ENCODE measurements around the gene C8B. TPM values are rescaled to one million over a fixed set of nuclear protein-coding genes. Genes with fewer than 3 reads are reported as not detected.

Gene C8B
- total and polyA plus RNA-seq, 2 experiments from 2014 or later, result not detected

DNA sequence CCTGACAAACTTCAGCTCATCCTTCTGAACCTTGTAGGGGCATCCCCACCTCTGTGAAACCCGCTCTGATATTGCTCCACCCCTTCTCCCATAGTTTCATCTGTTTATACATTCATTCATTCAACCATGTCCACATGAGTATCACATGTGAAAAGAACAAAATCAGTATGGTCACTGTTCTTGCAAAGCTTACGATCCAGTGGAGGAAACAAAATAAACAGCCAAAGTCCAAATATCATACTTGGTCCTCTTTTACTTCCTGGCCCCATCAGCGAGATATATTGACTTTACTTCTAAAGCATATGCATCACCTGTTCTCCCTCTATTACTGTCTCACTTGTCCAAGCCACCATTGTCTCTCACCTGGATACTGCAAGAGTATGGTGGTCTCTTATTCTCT lies 75.6 kb downstream of the C8B start (continued):
- TF ChIP-seq, protein P1, sequence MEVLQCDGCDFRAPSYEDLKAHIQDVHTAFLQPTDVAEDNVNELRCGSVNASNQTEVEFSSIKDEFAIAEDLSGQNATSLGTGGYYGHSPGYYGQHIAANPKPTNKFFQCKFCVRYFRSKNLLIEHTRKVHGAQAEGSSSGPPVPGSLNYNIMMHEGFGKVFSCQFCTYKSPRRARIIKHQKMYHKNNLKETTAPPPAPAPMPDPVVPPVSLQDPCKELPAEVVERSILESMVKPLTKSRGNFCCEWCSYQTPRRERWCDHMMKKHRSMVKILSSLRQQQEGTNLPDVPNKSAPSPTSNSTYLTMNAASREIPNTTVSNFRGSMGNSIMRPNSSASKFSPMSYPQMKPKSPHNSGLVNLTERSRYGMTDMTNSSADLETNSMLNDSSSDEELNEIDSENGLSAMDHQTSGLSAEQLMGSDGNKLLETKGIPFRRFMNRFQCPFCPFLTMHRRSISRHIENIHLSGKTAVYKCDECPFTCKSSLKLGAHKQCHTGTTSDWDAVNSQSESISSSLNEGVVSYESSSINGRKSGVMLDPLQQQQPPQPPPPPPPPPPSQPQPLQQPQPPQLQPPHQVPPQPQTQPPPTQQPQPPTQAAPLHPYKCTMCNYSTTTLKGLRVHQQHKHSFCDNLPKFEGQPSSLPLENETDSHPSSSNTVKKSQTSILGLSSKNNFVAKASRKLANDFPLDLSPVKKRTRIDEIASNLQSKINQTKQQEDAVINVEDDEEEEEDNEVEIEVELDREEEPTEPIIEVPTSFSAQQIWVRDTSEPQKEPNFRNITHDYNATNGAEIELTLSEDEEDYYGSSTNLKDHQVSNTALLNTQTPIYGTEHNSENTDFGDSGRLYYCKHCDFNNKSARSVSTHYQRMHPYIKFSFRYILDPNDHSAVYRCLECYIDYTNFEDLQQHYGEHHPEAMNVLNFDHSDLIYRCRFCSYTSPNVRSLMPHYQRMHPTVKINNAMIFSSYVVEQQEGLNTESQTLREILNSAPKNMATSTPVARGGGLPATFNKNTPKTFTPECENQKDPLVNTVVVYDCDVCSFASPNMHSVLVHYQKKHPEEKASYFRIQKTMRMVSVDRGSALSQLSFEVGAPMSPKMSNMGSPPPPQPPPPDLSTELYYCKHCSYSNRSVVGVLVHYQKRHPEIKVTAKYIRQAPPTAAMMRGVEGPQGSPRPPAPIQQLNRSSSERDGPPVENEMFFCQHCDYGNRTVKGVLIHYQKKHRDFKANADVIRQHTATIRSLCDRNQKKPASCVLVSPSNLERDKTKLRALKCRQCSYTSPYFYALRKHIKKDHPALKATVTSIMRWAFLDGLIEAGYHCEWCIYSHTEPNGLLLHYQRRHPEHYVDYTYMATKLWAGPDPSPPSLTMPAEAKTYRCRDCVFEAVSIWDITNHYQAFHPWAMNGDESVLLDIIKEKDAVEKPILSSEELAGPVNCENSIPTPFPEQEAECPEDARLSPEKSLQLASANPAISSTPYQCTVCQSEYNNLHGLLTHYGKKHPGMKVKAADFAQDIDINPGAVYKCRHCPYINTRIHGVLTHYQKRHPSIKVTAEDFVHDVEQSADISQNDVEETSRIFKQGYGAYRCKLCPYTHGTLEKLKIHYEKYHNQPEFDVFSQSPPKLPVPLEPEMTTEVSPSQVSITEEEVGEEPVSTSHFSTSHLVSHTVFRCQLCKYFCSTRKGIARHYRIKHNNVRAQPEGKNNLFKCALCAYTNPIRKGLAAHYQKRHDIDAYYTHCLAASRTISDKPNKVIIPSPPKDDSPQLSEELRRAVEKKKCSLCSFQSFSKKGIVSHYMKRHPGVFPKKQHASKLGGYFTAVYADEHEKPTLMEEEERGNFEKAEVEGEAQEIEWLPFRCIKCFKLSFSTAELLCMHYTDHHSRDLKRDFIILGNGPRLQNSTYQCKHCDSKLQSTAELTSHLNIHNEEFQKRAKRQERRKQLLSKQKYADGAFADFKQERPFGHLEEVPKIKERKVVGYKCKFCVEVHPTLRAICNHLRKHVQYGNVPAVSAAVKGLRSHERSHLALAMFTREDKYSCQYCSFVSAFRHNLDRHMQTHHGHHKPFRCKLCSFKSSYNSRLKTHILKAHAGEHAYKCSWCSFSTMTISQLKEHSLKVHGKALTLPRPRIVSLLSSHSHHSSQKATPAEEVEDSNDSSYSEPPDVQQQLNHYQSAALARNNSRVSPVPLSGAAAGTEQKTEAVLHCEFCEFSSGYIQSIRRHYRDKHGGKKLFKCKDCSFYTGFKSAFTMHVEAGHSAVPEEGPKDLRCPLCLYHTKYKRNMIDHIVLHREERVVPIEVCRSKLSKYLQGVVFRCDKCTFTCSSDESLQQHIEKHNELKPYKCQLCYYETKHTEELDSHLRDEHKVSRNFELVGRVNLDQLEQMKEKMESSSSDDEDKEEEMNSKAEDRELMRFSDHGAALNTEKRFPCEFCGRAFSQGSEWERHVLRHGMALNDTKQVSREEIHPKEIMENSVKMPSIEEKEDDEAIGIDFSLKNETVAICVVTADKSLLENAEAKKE (CRISPR knock-in tag; IDR thresholded peaks at IDR 0.05), result no peak
- no peak for TF ChIP-seq ZNF114 (CRISPR knock-in tag; IDR thresholded peaks at IDR 0.05)

GRCh38 chr1:56881417-56881816 lies 84.4 kb downstream of the C8B start:
- H3K4me1 Mint-ChIP-seq, result no peaks in the 10 kb centered on the region
- no peak overlapping the region for H3K4me3 ChIP-seq
- no peaks in the 10 kb centered on the region for H3K36me3 Mint-ChIP-seq (ENCODE audit: low read depth)
- H4K20me1 ChIP-seq (replicated peaks; ENCODE audit: insufficient read depth), result no peaks in the 10 kb centered on the region
- DNase-seq (ENCODE audit: low spot score) (no peak), ATAC-seq (no peak)
- H3K27ac ChIP-seq (ENCODE audit: low read depth), result no peak overlapping the region
- H3K27me3 Mint-ChIP-seq (ENCODE audit: insufficient read depth, low read depth, poor library complexity), result no peaks in the 10 kb centered on the region
- H3K9me2 ChIP-seq (ENCODE audit: insufficient read depth), result peaks cover 3% of the 10 kb centered on the region; the same call in 1 of the 2 replicates
- H3K27ac Mint-ChIP-seq, result no peak overlapping the region
- no peaks in the 10 kb centered on the region for H3K36me3 ChIP-seq (ENCODE audit: insufficient read depth)
- H3K4me1 ChIP-seq (ENCODE audit: insufficient read depth), result no peaks in the 10 kb centered on the region
- H3F3A ChIP-seq (replicated peaks; ENCODE audit: low read depth), result no peaks in the 10 kb centered on the region
- no peak overlapping the region for H3K4me3 Mint-ChIP-seq
- H3K4me2 ChIP-seq, result no peak overlapping the region
- no peaks in the 10 kb centered on the region for H3K79me2 ChIP-seq (replicated peaks; ENCODE audit: insufficient read depth)
- no peaks in the 10 kb centered on the region for H3K27me3 ChIP-seq (ENCODE audit: insufficient read depth)
- H3K9me3 Mint-ChIP-seq, result no peaks in the 10 kb centered on the region
- H2AFZ ChIP-seq, result no peak overlapping the region
- TF ChIP-seq CREB1 (CRISPR knock-in tag; IDR thresholded peaks at IDR 0.05; ENCODE audit: low read depth), result no peak
- no peak for TF ChIP-seq EZH2phosphoT487 (IDR thresholded peaks at IDR 0.05; ENCODE audit: unreplicated experiment)
- TF ChIP-seq, protein P2, sequence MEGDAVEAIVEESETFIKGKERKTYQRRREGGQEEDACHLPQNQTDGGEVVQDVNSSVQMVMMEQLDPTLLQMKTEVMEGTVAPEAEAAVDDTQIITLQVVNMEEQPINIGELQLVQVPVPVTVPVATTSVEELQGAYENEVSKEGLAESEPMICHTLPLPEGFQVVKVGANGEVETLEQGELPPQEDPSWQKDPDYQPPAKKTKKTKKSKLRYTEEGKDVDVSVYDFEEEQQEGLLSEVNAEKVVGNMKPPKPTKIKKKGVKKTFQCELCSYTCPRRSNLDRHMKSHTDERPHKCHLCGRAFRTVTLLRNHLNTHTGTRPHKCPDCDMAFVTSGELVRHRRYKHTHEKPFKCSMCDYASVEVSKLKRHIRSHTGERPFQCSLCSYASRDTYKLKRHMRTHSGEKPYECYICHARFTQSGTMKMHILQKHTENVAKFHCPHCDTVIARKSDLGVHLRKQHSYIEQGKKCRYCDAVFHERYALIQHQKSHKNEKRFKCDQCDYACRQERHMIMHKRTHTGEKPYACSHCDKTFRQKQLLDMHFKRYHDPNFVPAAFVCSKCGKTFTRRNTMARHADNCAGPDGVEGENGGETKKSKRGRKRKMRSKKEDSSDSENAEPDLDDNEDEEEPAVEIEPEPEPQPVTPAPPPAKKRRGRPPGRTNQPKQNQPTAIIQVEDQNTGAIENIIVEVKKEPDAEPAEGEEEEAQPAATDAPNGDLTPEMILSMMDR (conservative IDR thresholded peaks at IDR 0.05; ENCODE audit: low read depth in 2 of 2), result no peak
- TF ChIP-seq, protein P3, sequence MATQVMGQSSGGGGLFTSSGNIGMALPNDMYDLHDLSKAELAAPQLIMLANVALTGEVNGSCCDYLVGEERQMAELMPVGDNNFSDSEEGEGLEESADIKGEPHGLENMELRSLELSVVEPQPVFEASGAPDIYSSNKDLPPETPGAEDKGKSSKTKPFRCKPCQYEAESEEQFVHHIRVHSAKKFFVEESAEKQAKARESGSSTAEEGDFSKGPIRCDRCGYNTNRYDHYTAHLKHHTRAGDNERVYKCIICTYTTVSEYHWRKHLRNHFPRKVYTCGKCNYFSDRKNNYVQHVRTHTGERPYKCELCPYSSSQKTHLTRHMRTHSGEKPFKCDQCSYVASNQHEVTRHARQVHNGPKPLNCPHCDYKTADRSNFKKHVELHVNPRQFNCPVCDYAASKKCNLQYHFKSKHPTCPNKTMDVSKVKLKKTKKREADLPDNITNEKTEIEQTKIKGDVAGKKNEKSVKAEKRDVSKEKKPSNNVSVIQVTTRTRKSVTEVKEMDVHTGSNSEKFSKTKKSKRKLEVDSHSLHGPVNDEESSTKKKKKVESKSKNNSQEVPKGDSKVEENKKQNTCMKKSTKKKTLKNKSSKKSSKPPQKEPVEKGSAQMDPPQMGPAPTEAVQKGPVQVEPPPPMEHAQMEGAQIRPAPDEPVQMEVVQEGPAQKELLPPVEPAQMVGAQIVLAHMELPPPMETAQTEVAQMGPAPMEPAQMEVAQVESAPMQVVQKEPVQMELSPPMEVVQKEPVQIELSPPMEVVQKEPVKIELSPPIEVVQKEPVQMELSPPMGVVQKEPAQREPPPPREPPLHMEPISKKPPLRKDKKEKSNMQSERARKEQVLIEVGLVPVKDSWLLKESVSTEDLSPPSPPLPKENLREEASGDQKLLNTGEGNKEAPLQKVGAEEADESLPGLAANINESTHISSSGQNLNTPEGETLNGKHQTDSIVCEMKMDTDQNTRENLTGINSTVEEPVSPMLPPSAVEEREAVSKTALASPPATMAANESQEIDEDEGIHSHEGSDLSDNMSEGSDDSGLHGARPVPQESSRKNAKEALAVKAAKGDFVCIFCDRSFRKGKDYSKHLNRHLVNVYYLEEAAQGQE (IDR thresholded peaks at IDR 0.05; ENCODE audit: unreplicated experiment), result no peak

All from GM23338 (cell line).